ENCODE measurements around the gene TEX47. TPM values are rescaled to one million over a fixed set of nuclear protein-coding genes. Genes with fewer than 3 reads are reported as not detected.

TEX47 gene
- polyA plus RNA-seq, 3 donors = not detected

DNA sequence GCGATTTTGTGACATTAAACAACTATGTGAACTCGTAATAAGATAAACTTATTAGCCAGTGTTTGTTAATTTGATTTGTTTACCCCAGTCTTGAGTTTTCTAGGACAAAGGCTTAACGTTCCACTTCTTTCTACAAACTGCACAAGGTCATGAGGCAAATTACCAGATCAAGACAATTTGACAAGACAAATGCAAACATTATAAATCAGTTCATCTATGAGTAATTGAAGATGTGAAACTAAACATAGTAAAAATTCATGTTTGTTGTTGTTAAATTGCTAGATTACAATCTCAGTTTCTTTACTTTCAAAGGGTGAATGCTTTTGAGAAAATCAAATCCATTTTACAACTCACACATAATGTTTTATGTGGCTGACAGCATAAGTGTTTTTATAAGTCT lies 49.4 kb downstream of the TEX47 start:
- DNase-seq = no peak

Other genes starting within 250 kb of the TEX47 start
- under 1 TPM; 0.10 to 0.35 (median 0.17) TPM for gene ZNF804B, start 36.0 kb downstream of the TEX47 start, polyA plus RNA-seq (ENCODE audit: insufficient read length in 3 of 3)

Data from renal pelvis (tissue), 4 donors.